ENCODE results near the gene SYNDIG1L.

The SYNDIG1L gene

GRCh38 chr14:74426202-74426582, at the start of gene SYNDIG1L:
SYNDIG1L (minus strand) TSS chr14:74426210; CDS start chr14:74409744, 16,466 bp downstream.
- no peaks in the 10 kb centered on the region for H3K36me3 Mint-ChIP-seq
- no peaks in the 10 kb centered on the region for H3K9me3 Mint-ChIP-seq
- DNase-seq: no peak
- CTCF ChIA-PET: no interaction called here
- H3K27ac Mint-ChIP-seq: no peak within 1 kb of the TSS
- H3K27me3 Mint-ChIP-seq: peaks cover 85% of the 10 kb centered on the region
- peak within 1 kb of the TSS; percentile 8 for H3K4me3 Mint-ChIP-seq
- peaks cover 3% of the 10 kb centered on the region for H3K4me1 Mint-ChIP-seq

DNA sequence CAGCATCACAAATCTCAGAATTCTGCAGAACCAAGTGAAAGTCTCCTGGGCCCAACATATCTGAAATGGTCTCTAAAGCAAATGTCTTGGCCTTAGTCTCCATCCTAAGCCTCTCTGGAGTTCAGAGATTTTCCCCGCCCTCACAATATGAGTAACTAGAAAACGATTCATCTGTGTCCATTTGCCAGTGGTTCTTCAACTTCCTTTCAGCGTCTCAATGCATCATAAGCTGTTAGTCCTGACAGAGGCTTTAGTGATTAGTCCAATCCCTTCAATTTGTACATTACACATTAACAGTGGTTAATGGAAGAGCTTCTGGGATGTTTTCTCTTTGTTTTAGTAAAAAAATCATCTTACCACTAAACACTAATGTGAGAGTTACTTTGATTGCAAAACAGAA, 49.7 kb upstream of the SYNDIG1L start:
- DNase-seq: no peak
- H3K4me3 Mint-ChIP-seq: no peak overlapping the region
- no peak overlapping the region for H3K27ac Mint-ChIP-seq
- peaks cover 5% of the 10 kb centered on the region for H3K36me3 Mint-ChIP-seq
- no peaks in the 10 kb centered on the region for H3K9me3 Mint-ChIP-seq
- CTCF ChIA-PET: no interaction called here
- H3K4me1 Mint-ChIP-seq: no peaks in the 10 kb centered on the region
- no peaks in the 10 kb centered on the region for H3K27me3 Mint-ChIP-seq

DNA sequence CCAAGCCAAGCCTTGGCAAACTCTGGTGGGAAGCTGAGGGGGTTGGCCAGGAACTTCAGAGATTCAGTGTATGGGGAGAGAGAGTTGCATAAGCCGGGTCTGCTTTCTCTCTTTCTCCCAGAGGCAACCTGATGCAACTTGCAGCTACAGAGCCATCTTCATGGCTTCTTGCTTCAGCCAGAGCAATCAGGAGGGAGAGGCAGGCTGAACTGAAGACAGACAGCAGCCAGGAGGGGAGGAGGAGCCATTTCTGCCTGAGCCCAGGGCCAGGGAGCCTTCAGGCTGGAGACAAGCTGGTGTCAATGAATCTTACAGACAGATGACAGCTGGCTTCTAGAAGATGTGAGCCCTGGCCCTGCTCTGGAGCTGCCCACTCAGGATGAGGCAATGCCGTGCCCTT, 48.4 kb upstream of the SYNDIG1L start:
- Mint-ChIP-seq H3K4me3 (no peak overlapping the region), H3K36me3 (no peaks in the 10 kb centered on the region), H3K4me1 (no peaks in the 10 kb centered on the region), H3K27ac (no peak overlapping the region), H3K27me3 (no peaks in the 10 kb centered on the region), H3K9me3 (no peaks in the 10 kb centered on the region)
- DNase-seq: no peak
- CTCF ChIA-PET: no interaction called here

DNA sequence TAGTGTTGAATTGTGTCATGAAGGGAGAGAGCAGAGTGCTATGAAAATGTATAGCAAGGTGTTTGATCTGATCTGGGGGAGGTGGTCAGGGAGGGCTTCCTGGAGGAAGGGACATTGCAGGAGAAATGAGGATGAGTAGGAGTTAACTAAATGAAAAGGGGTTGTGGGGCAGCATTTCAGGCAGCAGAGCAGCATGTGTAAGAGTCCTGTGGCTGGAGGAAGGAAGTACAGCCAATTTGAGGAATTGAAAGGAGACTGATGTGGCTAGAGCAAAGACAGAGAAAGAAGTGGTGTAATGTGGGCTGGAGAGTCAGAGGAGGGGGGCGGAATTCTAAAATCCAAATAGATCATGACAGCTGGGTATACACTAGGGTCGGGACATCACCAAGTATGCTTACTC, 46.6 kb upstream of the SYNDIG1L start:
- no peaks in the 10 kb centered on the region for H3K9me3 Mint-ChIP-seq
- H3K4me1 Mint-ChIP-seq: no peaks in the 10 kb centered on the region
- H3K36me3 Mint-ChIP-seq: no peaks in the 10 kb centered on the region
- CTCF ChIA-PET: no interaction called here
- H3K4me3 Mint-ChIP-seq: no peak overlapping the region
- DNase-seq: no peak
- H3K27me3 Mint-ChIP-seq: peaks cover 4% of the 10 kb centered on the region
- H3K27ac Mint-ChIP-seq: no peak overlapping the region

DNA sequence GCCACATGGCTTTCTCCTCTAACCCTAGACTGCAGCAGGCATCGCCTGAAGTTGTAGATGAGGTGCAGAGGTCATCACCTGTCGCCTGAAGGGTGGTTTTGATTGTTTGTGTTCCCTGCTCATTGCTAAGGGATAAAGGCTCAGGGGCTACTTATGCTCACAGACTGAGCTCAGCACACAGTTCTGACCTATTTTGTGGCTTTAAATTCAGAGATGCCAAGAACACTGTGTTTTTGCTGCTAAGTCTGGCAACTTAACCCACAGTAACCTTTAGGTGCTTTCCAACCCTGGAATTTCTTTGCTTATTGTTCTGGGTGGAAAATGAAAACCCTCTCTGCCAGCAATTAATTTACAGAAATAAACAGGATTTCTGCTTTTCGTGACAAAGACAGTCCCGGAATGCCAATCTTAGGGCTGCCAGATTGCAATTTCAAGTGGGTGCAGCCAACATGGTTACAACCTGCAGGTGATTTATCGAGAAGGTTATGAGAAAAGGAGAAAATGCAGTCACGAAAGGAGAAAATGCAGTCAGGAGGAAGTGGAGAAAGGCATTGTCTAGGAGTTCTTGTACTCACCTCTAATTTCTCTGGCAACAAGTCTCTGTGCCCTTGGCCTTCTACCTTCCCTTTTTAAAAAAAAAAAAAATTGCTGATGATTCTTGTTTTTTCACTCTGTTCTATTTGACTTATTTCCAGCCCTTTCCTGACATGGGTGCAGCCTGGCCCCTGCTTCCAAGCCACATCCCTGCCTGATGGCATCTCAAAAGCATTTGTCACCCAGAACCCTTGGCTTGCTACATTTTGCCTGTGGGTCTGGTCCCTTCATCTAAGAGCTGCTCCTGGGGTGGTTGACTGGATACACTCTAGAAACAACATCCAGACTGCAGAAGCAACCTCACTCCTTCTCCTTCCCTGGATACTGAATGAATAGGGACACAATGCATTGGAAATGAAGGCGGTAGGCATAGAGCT, 43.8 kb upstream of the SYNDIG1L start:
- no peaks in the 10 kb centered on the region for H3K4me1 Mint-ChIP-seq

DNA sequence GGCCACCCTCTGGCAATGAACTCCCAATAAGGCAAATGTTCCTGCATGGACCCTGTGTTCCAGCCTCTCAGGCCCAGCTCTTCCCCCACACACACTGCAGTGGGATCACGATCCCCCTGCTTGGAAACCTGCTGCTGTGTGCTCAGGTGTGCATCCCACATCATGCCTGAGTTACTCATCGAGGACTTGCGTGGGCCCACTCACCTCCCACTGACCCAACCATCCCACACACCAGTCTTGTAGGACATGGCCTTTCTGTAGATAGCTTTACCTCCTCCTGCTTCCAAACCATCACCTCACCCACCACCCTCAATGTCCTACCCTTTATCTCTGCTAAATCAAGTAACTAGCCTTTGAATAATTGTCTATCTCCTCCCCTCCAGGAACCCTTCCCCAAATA, 42.5 kb upstream of the SYNDIG1L start:
- no peak for DNase-seq
- Mint-ChIP-seq H3K9me3 (no peaks in the 10 kb centered on the region), H3K4me1 (no peaks in the 10 kb centered on the region), H3K27me3 (peaks cover 4% of the 10 kb centered on the region), H3K27ac (no peak overlapping the region), H3K4me3 (no peak overlapping the region), H3K36me3 (no peaks in the 10 kb centered on the region)
- CTCF ChIA-PET: no interaction called here

More for the DNA sequence above, 43.8 kb upstream of the SYNDIG1L start:
- Mint-ChIP-seq H3K27ac (no peak overlapping the region), H3K9me3 (no peaks in the 10 kb centered on the region), H3K36me3 (no peaks in the 10 kb centered on the region), H3K4me3 (no peak overlapping the region), H3K27me3 (peaks cover 4% of the 10 kb centered on the region)
- CTCF ChIA-PET: interaction anchor here (0.6 kb wide), 1 partner anchor 20 kb away, joined by 3 read pairs; no protein-coding TSS in a partner anchor
- DNase-seq: no peak

- CTCF ChIA-PET: no interaction called here
- Mint-ChIP-seq H3K36me3 (no peaks in the 10 kb centered on the region), H3K4me3 (no peak overlapping the region), H3K27me3 (peaks cover 18% of the 10 kb centered on the region), H3K27ac (no peak overlapping the region), H3K4me1 (no peaks in the 10 kb centered on the region), H3K9me3 (no peaks in the 10 kb centered on the region)
- no peak for DNase-seq
Measured at GRCh38 chr14:74465335-74465734, 39.3 kb upstream of the SYNDIG1L start.

DNA sequence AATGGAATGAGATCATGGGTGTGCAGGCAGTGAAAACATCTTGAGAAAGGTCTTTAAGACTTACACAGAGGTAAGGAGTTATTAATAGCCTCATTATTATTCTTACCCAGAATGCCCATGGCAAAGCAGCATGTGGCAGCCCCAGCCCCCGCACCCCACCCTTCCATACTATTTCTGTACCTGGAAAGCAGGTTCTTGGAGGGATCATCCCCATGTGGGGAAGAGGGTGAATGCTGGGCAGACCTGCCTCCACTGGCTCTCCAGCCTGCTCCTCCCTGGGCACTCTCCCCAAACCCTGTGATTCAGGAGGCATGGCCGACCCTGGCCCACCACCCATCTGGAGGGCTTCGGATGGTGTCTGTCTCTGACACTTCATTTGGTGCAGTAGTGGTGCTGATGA, 38.8 kb upstream of the SYNDIG1L start:
- H3K4me1 Mint-ChIP-seq: no peaks in the 10 kb centered on the region
- no peaks in the 10 kb centered on the region for H3K9me3 Mint-ChIP-seq
- CTCF ChIA-PET: no interaction called here
- H3K4me3 Mint-ChIP-seq: no peak overlapping the region
- peaks cover 23% of the 10 kb centered on the region for H3K27me3 Mint-ChIP-seq
- no peak for DNase-seq
- no peak overlapping the region for H3K27ac Mint-ChIP-seq
- H3K36me3 Mint-ChIP-seq: no peaks in the 10 kb centered on the region

DNA sequence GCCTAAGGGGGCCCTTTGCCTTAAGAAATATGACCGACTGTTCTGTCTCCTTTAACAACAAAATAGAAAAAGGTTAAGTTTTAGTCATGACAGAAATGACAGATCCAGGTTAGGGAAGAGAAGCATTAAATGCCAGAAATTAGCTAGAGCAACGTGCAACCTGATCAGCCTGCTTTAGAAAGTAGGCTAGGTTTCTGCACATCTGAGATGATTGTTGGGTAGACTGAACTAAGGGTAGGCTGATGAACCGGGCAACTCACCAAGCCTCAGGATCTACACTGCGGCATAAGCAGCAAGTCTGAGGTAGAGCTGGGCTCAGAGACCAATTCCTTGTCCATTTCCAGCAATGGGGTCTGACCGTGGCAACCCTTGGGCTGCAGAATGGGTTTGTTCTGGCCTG, 37.7 kb upstream of the SYNDIG1L start:
- Mint-ChIP-seq H3K4me1 (no peaks in the 10 kb centered on the region), H3K4me3 (no peak overlapping the region), H3K27me3 (peaks cover 31% of the 10 kb centered on the region), H3K36me3 (no peaks in the 10 kb centered on the region), H3K27ac (no peak overlapping the region), H3K9me3 (no peaks in the 10 kb centered on the region)
- CTCF ChIA-PET: interaction anchor here (0.6 kb wide), 1 partner anchor 21 kb away, joined by 3 read pairs; no protein-coding TSS in a partner anchor
- DNase-seq: no peak

DNA sequence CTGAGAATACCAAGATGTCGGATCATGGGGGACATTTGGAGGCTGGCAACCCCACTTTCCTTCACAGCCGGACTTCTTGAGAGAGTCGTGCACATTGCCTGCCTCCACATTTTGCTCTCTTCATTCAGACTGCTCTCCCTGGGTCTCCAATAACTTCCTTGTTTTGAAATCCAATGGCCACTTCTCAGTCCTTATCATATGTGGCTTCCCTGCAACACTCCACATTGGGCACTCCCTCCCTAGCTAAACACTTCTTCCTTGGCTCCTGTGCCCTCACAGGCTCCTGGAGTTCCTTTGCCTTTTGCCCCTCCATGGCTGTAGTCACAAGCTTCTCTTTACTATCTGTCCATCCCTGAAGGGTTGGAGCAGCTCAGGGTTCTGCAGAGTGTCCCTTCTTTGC, 37.0 kb upstream of the SYNDIG1L start:
- H3K27me3 Mint-ChIP-seq: peaks cover 28% of the 10 kb centered on the region
- DNase-seq: no peak
- H3K27ac Mint-ChIP-seq: no peak overlapping the region
- H3K9me3 Mint-ChIP-seq: no peaks in the 10 kb centered on the region
- no peaks in the 10 kb centered on the region for H3K4me1 Mint-ChIP-seq
- no peaks in the 10 kb centered on the region for H3K36me3 Mint-ChIP-seq
- CTCF ChIA-PET: no interaction called here
- H3K4me3 Mint-ChIP-seq: no peak overlapping the region

GRCh38 chr14:74459976-74460375, 34.0 kb upstream of the SYNDIG1L start:
- no peak overlapping the region for H3K27ac Mint-ChIP-seq
- peaks cover 44% of the 10 kb centered on the region for H3K27me3 Mint-ChIP-seq
- no peak for DNase-seq
- H3K9me3 Mint-ChIP-seq: no peaks in the 10 kb centered on the region
- no peaks in the 10 kb centered on the region for H3K36me3 Mint-ChIP-seq
- CTCF ChIA-PET: interaction anchor here (1.4 to 1.7 kb wide), 3 partner anchors 12 to 77 kb away, joined by 3 to 5 read pairs (median 3); no protein-coding TSS in a partner anchor
- H3K4me3 Mint-ChIP-seq: no peak overlapping the region
- no peaks in the 10 kb centered on the region for H3K4me1 Mint-ChIP-seq

DNA sequence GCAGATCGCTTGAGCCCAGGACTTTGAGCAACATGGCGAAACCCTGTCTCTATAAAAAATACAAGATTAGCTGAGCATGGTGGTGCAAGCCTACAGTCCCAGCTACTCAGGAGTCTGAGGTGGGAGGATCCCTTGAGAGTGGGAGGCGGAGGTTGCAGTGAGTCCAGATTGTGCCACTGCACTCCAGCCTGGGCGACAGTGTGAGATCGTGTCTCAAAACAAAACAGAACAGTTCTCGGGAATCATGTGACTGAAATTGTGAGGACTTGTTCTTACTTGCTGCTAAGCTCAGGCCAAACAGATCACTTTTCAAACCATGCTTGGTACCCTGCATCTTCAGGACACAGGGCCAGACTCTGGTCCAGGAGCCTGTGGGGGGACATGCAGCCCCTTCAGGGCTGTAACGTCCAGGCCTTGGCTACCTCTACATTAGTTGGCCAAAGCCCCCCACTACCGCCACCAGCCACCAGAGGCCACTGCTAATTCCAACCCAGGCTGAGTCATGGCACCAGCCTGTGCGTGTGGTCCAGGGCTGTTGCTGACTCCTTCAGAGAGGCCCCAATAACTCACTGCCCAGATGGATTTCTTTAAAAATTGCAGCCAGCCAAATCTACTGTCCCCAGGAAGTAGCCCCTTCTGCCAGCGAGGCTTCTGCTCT, 33.4 kb upstream of the SYNDIG1L start:
- H3K36me3 Mint-ChIP-seq: no peaks in the 10 kb centered on the region
- no peak overlapping the region for H3K27ac Mint-ChIP-seq
- CTCF ChIA-PET: interaction anchor here (1.4 kb wide), 1 partner anchor 11 kb away, joined by 3 read pairs; no protein-coding TSS in a partner anchor
- H3K4me1 Mint-ChIP-seq: no peaks in the 10 kb centered on the region
- H3K4me3 Mint-ChIP-seq: no peak overlapping the region
- peaks cover 50% of the 10 kb centered on the region for H3K27me3 Mint-ChIP-seq
- DNase-seq: peak; percentile 37
- no peaks in the 10 kb centered on the region for H3K9me3 Mint-ChIP-seq

DNA sequence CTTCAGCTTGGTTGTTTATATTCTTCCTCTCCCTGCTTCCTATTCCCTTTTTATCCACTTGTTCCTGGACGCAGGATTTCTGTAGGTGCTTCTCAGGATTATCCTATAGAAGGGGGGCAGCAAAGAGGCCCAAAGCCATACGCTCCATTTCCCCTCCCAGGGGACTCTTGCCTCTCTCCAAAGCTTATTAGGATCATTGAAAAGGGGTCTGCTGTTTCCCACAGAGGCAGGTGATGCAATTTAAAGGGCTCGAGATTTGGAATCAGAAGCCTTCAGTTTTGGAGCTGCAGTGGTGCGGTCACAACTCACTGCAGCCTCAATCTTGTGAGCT, 31.5 kb upstream of the SYNDIG1L start:
- no peak for DNase-seq
- Mint-ChIP-seq H3K27me3 (peaks cover 56% of the 10 kb centered on the region), H3K27ac (no peak overlapping the region), H3K36me3 (no peaks in the 10 kb centered on the region), H3K4me3 (no peak overlapping the region), H3K4me1 (no peaks in the 10 kb centered on the region), H3K9me3 (no peaks in the 10 kb centered on the region)
- CTCF ChIA-PET: no interaction called here

DNA sequence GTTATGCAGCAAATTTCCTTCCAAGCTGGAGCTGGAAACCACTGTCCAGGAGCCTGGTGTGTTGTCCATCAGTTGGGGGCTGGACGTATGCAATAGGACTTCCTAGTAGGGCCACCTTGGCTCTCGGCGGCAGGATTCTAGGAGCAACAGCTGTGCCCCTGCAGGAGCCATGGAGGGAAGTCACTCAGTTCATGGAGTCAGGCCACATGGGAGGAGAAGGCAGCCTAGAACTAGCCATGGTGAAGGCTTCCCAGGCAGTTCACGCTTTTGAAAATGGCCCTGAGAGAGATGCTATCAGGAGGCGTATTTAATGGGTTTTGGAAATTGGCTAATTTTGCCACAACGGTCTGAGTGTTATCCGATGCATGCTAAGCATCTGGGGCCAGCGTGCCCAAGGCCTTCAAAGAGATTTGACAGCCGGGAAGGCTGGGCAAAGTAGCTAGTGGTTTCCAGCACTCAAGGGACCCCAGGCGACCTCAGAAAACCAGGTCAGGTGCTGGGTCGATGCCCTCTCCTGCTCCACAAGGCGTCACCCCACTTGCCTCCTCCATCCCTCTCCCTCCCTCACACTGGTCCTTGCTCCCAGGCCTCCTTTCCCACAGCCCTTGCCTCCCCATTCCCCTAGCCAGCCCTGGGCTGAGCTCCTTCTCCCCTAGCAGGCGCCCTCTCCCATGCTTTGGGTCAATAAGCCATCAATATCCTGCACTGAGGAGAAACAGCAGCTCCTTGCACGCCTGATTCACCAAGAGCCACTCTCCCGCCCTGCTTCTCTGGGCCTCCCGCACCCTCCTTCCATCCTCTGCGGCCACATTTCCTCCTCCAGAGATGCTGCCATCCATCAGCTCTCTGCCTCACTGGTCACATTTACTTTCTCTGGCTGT, 30.9 kb upstream of the SYNDIG1L start:
- H3K36me3 Mint-ChIP-seq: no peaks in the 10 kb centered on the region
- CTCF ChIA-PET: no interaction called here
- no peak for DNase-seq
- H3K27me3 Mint-ChIP-seq: peaks cover 56% of the 10 kb centered on the region
- H3K4me3 Mint-ChIP-seq: no peak overlapping the region
- H3K27ac Mint-ChIP-seq: no peak overlapping the region
- no peaks in the 10 kb centered on the region for H3K9me3 Mint-ChIP-seq
- no peaks in the 10 kb centered on the region for H3K4me1 Mint-ChIP-seq

Measured in activated naive CD4-positive, alpha-beta T cell treated with anti-CD3 and anti-CD28 coated beads, Interleukin-2, amount 10 ng/mL, durations not matched to agents 7 days and 5 days (primary cell).